NCI-H446 treated with DMSO at 0.1 percent for 48 hours (cell line): Measurements from ENCODE around the gene GABBR1.

Source experiments
- DNase-seq: peaks from one replicate; lab custom pipeline; 2025; lab: John Stamatoyannopoulos, UW

GABBR1 gene

DNA sequence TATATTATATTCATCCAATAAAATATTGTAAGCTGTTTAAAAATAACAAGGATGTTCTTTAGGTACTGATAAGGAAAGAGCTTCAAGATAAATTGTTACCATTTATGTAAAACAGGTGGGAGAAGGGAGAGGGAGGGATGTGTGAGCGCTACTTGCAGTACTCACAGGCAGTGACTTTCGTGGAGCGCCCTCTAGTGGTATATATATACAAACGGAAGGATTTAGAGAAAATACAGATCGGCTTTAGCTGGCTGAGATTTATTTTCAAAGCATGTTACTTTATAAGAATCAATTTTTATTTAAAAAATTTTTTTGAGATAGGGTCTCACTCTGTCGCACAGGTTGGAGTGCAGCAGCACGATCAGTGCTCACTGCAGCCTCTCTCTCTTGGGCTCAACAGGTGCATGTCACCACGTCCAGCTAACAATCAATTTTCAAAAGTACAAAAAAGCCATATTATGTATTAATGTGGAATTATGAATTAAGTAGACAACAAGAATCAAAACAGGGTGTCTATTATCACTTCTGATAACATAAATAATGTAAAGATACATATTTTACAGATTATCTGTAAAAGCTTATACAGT lies 20.6 kb upstream of the GABBR1 start:
- peak; percentile 60 for DNase-seq

DNA sequence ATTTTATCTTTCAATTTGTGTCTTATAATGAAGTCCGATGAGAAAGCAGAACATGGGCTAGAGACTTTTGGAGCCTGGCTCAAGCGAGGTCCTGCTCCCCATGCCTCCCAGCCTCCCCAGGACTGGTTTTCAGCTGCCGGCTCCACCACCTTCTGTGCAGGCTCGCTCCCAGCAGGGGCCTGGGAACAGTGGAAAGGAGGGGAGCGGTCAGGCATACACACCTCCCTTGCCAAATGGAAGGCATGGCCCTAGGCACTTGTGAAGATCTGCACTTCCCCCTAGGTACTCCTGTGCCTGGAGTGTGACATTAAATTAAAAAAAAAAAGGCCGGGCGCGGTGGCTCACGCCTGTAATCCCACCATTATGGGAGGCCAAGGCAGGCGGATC lies 19.2 kb upstream of the GABBR1 start:
- DNase-seq, result no peak

DNA sequence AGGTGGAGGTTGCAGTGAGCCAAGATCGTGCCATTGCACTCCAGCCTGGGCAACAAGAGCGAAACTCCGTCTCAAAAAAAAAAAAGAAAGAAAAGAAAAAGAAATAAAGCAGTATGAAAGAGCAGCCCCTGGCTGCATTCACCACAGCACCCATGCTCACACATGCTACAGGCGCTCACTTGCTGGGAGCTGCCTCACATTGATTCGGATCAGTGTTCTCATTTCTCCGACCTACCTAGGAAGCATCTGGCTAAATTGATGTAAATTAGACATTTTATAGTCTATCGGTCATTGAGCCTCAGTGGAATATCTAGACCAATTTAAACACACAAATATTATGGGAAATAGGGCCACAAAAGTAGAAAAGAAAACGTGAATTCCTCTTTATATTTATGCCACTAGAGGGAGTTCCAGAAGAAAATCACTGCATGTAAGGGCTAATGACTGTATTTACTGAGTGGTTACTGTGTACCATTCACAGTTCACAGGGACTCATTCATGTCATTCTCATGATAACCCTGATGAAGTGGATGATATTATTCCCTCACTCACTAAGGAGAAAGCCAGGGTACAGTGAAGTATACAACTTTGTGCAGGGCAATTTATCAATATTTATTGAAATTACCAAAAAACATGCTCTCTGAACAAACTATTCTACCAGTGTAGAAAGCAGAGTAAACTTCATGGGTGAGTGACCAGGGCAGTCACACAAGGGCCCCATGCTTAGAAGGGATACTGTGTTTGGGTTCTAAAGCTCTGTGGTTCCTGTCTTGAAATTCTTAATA lies 18.6 kb upstream of the GABBR1 start:
- DNase-seq, result peak; percentile 26

DNA sequence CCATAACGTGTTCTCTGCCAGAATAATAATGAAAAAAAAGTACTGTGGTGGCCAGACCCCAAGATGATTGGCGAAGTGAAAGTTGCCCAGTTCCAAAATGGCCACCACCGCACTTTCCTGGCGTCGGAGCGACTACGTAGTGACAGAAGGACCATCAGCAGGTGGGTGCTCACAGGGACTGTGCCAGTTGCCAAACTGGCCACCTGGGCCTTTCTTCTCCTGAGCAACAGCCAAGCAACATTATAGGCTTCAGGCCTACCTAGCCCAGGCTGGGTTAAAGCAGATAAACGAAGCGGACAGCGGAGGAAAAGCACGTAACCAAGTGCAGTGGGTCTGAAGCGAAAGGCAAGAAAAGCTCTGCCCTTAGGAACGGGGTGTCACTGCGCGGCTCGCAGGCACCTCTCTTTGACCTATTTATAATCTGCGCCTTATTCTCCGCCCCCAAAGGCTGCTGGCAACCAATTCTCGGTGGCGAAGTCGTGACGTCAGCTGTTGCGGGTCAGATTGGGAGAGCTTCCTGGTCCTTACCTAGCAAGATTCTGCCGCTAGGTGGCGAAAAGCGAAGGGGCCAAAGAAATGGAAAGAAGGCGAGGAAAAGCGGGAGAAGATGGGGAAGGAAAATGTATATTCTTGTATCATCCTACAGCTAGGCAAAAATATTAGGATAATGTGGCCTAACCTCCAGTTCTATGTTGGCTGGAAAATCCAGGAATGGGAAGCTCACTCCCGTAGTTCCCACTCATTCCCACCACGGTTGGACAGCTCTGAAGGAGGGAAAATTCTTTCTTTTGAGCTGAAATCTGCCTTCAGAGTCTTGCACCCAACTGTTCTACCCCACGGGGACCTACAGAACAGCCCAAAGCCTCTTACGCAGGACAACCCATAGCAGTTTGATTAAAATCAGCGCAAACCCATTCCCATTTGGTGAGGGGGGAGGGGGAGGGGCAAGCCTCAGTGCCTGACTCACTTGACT lies 17.0 kb upstream of the GABBR1 start:
- peak; percentile 88 for DNase-seq

DNA sequence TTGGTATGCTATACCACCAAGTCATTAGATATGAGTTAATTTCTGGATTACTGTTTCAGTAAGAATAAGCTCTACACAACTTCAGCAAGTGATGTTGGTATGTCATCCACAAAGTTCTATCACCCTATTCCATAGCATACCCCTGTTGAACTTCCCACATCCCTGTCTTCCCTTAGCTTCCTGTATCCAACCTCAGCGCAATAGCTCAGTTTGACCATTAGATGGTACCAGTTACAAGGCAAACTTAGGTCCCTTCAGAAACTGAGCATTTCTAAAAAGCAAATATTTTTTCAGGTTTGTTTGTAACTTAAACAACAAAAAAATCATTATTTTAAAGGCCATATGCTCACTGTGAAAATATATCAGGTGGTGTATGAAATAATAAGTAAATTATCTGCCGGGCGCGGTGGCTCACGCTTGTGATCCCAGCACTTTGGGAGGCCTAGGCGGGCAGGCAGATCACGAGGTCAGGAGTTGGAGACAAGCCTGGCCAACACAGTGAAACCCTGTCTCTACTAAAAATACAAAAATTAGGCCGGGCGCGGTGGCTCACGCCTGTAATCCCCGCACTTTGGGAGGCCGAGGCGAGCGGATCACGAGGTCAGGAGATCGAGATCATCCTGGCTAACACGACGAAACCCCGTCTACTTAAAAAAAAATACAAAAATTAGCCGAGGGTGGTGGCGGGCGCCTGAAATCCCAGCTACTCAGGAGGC lies 15.1 kb upstream of the GABBR1 start:
- DNase-seq, result peak; percentile 7

DNA sequence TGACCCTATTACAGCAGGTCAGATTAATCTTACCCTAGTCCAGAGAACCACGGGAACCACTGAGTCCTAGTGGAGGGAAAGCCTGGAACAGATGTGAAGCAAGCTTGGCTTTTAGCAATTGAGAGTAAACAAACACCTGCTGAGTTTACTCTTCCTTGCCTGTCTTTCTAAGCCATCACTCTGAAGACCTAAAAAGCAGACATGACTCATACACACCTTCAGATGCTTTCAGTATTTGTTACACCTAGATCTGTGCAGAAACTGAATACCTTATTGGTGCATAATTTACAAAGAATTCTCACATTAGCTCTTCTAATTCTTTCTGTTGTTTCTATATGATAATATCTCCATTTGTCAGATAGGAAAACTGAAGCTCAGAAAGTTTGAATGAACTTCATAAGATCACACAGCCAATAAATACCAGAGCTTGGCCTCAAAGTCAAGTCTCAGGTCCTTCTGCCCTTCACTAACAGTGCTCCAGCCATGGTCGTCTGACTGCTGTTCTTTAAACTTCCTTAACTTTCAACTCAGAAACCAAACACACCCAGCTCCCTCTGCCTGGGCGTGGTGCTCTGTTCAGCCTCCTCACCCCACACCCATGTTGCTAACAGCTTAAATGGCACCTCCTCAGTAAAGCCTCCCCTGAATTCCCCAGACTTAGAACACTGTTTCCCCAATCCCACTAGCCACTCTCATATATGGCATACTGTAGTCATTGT lies 8.6 kb upstream of the GABBR1 start:
- no peak for DNase-seq

DNA sequence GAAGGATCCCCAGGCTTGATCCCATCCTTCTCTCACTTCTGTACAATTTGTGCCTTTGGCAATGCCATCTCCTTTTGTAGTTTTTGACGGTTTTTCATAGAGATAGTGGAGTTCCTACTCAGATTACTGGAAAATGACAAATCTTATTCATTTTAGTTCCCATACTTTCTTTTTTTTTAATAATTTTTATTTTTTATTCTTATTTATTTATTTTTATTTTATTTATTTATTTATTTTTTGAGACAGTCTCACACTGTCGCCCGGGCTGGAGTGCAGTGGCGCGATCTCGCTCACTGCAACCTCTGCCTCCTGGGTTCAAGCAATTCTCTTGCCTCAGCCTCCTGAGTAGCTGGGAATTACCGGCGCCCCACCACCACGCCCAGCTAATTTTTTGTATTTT lies 4.3 kb upstream of the GABBR1 start:
- no peak for DNase-seq

DNA sequence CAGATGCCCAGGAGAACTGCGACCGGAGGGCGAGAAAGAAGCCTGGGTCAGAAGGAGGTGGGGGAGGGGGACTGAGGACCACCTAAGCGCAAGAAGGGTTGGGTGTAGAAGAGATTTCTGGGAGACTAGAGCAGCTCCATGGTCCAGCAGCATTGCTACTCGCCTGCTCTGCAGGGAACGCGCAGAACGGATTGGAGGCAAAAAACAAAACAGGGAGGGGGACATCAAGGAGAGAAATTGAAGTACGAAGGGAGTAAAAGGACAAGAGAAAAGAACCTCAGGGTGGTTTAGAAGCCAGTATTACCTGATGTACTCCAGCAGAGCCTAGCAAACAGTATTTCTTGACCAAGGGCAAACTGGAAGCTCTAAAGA lies 537 bp upstream of the GABBR1 start:
- no peak for DNase-seq

DNA sequence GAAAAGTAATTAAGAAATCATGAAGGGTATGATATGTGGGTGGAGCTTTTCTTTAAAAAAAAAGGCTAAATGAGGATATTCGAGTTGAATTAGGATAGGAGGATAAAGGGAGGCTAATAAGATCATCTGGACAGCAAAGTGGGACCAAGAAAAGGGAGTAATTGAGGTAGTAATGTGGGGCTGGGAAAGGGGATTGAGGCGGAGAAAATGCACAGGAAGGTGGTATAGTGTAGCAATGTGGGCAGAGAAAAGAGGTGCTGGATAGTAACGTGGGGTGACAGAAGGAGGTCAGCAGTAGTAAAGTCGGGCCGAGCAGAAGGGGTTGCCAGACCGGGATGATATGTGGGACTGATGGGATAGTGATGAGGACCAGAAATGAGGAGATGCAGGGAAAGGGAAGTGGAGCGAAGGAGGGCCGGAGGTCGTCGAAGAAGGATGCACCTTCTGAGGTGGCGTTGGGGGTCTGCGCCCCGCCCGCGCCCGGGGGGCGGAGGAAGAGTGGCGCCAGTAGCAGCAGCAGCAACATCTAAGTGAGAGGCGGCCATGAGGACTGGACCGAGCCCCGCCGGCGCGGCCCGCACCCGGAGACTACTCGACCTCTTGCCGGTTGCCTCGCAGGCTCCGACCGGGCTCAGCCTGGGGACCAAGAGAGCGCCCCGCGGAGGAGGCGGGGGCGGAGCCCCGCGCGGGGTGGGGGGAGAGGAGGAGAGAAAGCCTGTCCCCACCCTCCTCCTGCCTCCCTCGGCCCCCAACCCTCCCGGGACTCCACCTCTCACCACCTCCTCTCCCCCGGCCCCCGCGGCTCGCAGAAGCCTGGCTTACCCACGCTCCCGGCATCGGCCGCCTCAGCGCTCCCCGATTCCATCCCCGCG lies 887 bp downstream of the GABBR1 start:
- DNase-seq, result no peak

DNA sequence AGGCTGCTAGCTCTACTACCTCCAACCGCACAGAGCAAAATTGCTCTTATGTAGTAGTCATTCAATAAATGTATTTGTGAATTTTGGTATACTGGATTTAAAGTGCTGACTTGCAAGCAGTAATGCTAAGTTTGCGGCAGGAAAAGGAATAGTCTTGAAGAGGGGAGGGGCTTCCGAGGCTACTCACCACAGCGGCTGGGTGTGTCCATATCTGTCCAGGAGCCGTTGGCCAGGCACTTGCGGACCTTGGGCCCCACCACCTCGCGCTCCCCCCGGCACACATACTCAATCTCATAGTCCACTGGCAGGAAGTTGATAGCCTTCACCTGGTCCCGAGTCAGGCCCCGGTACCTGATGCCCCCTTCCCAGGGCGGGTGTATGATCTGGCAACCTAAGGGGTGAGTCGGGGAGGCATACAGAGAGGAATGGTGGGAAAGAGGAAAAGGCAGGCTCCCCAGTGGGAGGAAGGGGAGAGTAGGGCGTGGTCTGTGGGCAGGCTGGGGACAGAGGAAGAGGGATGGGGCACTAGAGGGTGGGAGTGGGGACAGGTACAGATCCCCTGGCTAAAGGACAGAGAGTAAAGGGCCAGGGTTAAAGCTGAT lies 1.7 kb downstream of the GABBR1 start:
- DNase-seq, result no peak

DNA sequence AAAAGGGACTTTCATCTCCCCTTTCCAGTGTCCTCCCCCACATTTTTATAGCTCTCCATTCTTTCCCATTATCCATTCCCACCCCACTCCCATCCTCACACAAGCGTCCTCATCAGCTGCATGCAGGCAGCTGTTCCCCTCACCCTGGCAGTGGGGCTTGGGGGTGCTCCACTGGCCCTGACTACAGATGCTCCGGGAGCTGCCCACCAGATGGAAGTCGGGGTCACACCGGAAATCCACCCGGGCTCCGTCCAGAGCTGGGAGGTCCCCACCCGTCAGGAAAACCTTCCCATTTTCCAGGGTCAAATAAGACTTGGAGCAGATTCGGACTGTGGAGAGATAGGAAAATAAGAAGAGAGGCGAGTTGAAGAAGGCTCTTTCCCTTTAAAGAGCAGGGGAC lies 2.7 kb downstream of the GABBR1 start:
- no peak for DNase-seq

DNA sequence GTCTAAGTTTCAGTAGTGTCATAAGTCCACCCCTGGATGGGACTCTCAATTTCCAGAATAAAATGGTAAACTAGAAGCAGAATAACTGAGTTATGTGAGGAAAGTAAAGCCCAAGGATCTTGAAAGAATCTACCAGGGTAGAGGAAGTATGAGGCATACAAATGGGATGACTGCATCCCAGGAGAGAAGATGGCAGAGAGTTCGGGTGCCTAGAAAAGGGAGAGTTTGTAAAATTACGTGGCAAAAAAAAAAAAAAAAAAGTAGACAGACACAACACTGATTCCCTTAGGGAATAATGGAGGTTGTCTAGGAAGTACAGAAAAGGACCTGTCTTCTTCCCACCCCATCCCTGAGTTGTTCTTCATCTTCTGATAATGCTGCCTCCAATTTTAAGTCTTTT lies 3.4 kb downstream of the GABBR1 start:
- DNase-seq, result no peak

DNA sequence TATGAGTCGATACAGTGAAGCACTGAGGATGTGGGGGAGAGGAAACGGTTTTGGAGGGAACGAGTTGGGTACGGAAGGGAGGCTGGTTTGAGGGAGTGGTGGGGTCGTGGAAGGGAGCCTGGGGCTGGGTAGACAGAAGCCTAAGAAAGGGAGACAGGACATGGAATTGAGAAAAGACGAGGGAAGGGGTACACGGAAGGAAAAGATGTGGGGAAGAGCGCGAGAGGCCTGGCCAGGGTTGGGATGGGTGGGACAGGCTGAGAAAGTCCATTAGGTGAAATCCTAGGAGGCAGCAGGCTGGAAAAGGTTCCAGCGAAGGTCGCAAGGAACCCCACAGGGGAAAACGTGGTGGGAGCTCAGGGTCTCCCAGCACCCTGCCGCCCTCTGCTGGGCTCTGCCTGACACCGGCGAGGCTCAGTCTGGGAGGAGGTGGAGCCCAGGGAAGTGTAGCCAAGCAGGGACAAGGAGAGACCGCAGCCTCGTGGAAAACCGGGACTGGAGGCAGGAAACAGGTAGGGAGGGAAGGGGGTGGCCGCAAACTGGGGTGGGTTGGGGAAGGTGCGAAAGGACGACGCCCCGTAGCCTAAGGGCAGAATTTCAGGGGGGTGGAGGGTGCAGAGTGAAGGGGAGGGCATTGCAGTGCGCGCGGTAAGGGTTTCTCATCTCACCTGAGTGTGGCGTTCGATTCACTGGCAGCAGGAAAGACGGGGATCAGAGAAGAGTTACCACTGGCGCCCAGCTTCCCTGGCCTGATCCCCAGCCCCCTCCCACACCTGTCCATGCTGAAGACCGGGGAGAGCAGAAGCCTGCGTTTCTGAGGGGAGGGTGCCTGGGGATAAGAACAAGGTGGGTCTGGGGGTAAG lies 4.3 kb downstream of the GABBR1 start:
- DNase-seq, result peak; percentile 14

DNA sequence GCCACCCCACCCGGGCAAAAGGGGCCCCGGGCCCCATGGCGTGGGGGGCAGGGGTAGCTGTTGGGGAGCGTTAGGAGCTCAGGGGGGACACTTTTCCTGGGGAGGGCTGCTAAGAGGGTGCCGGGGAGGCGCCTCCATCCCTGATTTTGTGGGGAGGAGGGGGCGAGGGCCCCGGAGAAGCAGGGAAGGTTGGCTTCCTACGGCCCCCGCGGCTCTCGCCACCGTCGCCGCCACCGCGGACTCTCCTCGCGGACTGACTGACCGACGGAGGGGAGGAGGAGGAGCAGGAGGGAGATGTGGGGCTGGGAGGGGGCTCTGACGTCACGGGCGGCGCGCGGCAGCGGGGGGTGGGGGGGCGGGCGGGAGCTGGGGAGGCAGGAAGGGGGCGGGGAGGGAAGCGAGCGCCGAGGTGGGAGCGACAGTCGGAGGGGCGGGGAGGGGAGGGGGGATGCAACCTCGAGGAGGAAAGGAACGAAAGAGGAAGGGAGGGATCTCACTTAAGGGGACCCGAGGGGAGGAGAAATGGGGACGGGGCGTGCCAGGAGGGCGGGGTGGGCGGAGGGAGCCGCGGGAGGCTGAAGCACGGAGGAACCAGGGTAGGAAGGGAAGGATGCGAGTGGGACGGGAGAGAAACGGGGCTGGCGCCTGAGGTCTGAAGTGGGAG lies 5.1 kb downstream of the GABBR1 start:
- no peak for DNase-seq

DNA sequence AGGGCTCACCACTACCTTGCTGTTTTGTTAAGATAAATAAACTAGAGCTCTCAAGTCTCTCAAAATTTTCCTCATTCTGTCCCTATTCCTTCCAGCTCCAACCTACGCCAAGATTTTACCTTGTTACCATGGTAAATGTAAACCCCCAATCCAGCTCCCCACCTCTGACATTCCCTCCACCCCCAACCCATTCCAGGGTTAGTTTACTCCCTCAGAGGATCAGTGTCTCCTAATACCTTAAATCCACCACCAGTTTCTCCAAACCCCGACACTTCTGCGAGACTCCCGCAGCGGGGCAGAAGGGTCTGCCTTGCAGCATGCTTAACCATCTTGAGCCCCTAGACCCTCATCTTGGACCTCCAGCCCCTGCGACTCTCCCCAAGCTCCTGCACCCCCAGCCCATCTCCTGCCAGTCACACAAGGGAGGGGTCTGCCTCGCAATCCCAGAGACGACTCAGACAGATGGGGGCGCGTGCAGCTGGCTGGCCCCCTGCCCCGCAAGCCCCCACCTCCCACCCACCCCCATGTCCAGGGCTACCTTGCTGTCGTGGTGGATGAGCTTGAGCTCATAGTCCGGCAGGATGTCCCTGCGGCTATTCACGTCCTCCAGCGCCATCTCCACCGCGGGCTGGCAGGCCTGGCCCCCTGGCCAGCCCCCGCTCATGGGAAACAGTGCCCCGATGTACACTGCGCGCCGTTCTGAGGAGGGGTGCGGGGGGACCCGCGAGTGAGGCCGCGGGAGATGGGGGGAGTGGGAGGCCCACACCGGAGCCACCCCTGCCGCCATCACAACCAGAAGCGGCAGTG lies 5.8 kb downstream of the GABBR1 start:
- DNase-seq, result no peak

DNA sequence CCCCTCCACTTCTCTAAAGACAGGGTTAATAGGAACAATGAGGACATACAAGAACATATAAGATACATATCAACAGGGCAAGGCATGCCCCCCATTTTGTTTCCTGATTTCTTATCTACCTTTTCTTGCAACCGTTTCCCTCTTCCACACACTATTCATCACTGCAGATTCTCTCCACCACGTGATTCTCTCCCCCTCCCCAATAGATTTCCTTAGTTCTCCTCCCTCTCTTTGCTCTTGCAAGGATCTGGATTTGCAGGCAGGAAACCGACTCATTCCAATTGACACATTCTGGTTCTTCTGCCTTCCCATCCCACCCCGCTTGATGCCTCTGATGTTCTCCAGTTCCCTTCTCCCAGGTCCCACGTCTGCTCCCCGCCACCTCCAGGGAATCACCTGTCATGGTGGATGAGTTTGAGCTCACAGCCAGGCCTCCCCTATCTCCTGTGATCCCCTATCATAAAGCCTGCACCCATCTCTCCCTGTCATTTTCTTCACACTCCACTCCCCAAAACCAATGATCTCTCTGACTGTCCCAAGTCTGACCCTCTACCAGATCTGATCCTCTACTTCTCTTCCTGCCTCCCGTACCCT lies 7.5 kb downstream of the GABBR1 start:
- no peak for DNase-seq

DNA sequence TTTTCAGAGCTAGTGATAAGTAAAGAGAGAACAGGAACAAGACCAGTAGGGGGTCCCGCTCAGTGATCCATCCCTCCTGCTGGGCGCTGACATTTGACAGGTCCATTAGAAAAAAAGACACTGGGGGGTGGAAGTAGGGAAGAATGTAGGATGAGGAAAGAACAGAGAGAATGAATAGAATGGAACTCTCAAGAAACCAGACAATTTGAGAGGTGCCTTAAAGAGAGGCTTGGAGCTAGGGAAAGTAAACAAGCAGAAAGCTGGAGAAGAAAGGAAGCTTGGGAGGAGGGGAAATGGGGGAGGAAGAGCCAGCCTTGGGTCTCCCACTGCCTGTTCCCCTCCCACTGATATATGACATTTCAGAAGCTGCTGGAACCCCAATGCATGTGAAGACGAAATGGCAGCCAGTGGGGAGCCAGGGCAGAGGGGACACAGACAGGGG lies 8.4 kb downstream of the GABBR1 start:
- DNase-seq, result no peak
